Measurements from ENCODE around the gene PLXNA4.

DNA sequence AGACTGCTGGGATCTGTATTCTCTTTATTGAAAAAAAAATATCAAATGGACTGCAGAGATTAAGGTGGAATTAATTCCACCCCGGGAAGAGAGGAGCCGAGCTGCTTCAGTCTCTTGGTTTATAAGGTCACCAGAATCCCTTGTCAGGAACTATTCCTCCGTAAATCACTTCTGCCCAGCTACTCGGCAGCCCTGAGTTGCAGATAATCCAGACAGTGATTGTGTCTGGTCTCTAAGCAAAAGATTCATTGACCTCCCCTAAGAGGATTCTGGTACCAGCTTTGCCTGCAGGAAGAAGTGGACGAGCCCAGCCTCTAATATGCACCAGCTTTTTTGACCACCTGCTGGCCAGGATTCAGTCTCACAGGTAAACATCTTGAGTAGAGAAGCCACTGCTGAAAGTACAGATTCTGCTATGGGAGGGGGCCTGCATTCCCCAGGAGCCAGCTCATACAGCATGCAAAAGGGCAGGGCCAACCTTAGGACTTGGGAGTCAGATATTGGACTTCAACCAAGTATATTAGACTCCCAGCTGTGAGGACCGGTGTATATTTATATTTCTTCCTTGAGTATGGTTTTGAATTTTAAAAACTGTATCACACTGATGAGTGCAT lies 27.1 kb upstream of the PLXNA4 start:
- TF ChIP-seq EZH2 (IDR thresholded peaks at IDR 0.05; ENCODE audit: insufficient read depth, poor library complexity, severe bottlenecking) (no peak), EZH2phosphoT487 (IDR thresholded peaks at IDR 0.05; ENCODE audit: insufficient read depth, low read depth) (no peak)

All from GM23248 (cell line).